HG02759 (cell line): ENCODE measurements around the gene KIF16B.
"Not testable (repeated sequence)": the region's sequence is repeated elsewhere in the genome, so short reads cannot be mapped to it uniquely, and the experiment has no call there.

Experiments used
- ATAC-seq: cut with Tn5 transposase; IDR thresholded peaks from one replicate; pipeline ENCODE4 v1.9.1; 2021; ENCODE audit warnings: mild to moderate bottlenecking, moderate library complexity; ENCODE audit not compliant: unreplicated experiment

The KIF16B gene

DNA sequence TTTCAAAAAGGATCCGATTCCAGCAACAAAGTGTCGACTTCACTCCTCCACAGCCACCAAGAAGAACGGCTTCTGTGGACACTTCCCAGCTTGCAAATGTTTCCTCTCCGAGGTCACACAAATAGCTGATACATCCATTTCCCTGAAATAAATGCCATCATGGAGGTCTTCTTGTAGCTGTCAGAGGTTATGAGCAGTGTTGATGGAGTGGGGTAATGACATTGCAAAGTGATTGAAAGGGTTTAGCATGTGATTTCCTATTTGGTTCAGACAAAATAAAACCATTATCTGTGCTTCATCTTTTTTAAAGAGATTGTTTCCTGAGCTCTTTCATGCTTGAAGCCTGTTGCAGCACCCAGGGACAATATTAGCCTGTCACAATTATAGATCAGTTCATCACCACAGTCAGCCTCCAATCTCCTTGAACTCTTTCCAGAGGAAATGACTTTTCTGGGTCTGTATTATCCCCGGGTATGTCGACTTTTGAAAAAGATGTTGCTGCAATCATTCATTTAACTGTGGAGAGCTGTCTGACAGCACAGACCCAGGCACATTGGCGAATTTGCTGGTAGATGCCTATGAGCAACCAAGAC is 16.9 kb upstream of the KIF16B start:
- no peak for ATAC-seq

- ATAC-seq: no peak
These were observed 16.4 kb upstream of the KIF16B start for GRCh38 chr20:16589623-16590022.

- no peak for ATAC-seq
These were observed 15.0 kb upstream of the KIF16B start for GRCh38 chr20:16588241-16588640.

DNA sequence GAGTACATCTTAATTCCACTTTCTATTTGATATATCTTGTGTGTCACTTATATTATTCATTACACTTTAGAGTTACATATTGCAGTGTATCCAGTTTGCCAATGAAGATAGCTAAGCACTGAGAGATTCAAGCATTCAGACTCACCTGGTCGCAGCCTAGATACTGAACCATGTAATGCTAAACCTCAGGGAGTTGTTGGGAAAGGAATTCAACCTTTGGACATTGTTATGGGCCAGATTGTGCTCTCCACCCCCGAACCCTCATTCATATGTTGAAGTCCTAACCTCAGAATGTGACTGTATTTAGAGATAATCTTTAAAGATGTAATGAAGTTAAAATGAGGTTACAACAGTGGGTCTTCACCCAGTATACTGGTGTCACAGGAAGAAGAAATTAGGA is 13.8 kb upstream of the KIF16B start:
- no peak for ATAC-seq

DNA sequence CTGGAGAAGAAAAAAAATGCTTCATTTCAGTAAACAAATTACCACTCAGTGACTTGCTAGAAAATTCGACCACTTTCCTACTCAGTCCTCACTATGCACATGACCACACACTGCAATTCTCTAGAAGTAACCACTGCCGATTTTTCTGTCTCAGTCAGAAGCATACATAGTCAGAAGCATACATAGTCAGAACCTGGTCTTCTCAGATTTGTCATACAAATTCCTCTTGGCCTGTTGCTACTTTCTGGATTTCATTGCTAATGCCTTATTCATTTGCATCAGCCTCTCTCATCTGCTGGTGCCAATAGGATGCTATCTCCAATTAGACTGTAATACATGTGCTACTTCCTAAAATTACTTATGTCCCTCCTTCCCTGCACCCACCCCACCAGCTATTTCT is 10.2 kb upstream of the KIF16B start:
- ATAC-seq: no peak

DNA sequence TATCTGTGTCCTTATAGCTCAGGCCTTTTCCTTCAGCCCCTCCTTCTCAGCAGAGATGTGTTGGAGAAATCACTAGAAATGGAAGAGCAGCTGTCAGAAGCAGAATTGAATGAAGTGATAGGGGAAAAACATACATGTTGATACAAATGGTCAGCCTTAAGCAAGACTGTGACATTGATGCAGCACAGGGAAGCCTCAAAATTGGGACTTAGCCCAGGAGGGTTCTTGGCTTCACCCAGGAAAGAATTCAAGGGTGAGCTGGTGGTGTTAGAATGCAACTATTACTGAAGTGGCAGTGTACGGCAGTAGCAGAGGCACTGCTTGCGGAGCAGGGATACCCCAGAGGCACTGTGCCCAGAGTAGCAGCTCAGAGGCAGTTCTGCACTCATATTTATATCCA is 8.0 kb upstream of the KIF16B start:
- no peak for ATAC-seq

DNA sequence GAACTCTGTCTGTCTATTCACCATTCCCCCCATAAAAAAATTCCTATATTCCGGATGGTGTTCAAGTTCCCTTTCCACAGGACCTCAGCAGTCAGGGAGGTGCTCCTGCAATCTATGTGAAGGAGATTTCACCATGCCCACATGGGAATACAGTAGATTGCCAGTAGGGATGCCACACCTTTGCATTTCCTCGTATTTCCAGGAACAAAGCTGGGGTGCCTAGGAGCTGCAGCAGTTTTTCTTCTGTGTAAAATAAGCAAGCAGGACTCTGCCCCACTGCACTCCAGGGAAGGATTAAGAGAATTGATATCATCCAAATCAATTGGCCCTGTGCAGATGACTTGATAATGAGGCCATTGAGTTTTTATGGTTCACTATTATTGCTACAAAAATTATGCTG is 7.4 kb upstream of the KIF16B start:
- ATAC-seq: no peak

DNA sequence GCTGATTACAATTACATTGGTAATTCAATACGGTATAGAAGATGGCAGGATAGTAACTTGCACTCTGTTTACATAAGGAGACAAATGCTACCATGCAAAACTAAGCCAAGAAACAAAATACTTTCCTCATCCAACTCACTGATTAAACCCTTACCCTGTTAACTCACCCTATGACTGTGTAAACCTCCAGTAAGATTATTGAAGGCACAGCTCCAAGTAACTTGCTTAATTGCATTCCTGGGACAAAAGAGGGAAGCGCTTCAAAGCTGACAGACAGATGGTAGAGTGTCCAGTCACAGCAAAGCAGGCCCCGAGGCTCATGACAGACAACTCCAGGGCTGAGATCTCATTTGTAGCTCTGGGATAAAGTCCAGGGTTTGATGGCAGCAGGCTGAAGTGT is 6.9 kb upstream of the KIF16B start:
- ATAC-seq: no peak

- no peak for ATAC-seq
These were observed 3.0 kb upstream of the KIF16B start for GRCh38 chr20:16576219-16576618.

- ATAC-seq: no peak
These were observed 2.3 kb upstream of the KIF16B start for GRCh38 chr20:16575390-16576140.

DNA sequence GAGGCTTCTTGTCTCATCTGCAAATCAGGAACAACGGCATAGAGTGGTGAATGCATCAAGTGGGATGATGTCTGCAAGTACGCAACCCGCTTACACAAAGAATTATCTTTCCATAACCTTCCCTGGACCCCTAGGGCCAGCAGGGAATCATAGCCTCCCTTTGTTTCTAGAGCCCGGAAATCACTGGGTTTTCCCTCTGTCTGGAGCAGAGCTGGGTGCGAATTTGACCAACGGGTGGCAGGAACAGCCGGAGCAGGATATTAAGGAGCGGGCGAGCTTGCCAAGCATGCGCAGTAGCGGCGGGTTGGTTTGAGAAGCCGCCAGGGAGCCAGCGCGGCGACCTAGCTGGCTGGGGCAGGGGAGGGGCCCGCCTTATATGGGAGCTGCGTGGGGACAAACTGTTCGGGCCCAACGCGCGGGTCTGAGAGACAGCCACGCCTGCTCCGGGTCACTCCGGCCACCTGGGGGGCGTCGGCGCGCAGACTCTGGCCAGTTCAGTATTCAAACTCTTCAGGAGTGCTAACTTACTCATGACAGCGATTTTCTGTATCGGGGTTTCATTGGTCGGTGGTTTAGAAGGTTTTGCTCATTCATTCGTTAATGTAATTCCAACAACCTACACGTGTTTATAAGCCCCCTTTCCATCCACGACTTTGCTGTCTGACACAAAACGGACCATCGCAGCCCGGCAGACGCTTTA is 1.6 kb upstream of the KIF16B start:
- ATAC-seq: peak; percentile 78

DNA sequence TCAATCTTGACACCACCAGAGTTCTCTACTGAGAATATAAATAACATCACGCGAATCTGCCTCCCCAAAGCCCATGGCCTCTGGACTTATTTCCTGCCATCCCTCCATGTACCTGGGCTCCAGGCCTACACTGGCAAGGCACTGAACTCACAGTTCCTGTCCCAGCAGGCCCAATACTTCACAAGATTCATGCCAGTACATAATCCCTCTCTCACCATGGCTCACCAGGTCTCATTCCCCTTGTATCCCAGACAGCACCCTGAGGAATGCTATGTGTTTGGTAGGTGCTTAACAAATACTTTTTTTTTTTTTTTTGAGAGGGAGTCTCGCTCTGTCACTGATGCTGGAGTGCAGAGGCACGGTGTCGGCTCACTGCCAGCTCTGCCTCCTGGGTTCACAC is 1.9 kb downstream of the KIF16B start:
- no peak for ATAC-seq

DNA sequence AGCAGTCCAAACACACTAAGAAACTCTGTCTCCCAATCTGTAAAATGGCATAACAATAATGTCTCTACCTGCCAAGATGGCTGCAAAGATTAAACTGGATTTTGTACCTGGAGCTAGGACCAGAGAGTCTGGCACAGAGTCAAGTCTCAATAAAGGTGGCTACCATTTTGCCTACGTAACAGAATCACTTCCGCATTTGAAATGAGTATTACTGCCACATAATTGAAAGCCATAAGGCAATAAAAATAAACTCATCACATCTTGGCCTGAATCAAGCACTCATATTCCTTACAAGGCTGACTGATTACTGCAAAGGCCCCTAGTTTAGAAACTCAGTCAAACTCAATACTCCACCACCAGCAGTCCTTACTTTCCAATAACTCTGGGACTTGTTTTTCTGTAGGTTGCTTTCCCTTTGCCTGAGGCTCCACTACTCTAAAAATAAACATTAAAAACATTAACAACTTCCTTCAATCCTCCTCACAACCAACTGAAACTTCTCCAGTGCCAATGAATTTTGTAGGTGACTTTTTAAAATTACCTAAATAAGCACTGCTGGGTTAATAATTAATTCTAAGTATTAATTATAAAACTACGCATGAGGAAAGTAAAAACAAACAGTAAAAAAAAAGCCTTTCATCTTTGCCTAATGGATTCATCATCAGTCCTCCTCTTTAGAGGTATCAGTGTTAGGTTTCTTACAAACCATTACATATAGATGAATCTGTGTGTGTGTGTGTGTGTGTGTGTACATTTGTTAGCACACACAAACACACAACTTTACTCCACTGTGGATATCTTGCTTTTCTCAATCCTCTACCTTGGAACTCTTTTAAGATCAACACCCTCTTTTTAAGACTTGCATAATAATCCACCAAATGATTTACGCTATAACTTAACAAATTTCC is 3.7 kb downstream of the KIF16B start:
- ATAC-seq: no peak

GRCh38 chr20:16566080-16566479 is 7.2 kb downstream of the KIF16B start:
- no peak for ATAC-seq

GRCh38 chr20:16564079-16564478 is 9.2 kb downstream of the KIF16B start:
- ATAC-seq: not testable (repeated sequence)

DNA sequence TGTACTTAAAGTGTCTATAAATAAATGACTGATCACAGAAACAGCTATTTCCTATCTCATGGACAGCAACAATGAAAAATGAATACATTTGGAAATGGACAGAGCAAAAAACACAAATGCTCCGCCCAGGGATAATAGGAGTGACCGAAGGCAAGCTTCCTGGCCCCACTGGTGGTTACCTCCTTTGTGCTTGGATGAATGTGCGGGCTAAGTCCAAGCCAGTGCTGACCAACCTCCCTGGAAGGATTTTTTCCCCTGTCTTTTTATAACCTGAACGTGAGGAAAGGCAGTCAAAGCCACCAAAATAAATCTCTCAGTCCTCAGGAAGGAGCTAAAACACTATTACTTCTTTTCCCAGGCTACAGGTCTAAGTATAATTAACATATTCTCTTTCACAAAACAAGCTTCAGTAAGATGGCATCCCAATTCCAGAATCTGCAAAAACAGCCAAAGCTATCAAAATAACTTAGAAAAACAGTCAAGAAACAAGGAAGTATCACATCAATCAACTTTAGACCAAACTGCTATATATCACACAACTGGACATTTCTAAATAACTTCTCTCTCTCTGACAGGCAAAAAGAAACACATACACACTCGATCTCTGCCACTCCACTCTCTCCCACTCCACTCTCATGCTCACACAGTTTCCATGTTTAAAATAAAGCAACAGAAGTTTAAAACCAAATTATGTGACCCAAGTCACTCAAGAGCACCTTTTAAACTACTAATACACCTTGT is 10.0 kb downstream of the KIF16B start:
- no peak for ATAC-seq

DNA sequence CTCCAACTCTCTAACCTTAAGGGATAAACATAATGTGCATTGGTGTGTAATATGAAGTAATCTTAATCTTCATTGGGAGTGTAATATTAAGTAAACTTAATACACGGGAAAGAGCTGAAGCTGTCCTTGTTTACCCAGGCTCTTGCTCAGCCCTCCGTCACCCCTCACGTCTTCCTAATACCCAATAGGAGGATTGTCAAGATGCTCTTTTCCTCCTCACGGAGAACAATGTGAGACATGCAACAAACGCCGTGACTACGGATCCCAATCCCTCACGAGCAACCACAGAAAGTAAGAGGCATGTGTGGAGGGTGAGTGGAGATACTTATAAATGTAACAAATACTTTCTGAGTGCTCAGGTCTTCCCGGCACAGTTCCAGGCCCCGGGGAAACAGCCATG is 11.0 kb downstream of the KIF16B start:
- ATAC-seq: no peak

DNA sequence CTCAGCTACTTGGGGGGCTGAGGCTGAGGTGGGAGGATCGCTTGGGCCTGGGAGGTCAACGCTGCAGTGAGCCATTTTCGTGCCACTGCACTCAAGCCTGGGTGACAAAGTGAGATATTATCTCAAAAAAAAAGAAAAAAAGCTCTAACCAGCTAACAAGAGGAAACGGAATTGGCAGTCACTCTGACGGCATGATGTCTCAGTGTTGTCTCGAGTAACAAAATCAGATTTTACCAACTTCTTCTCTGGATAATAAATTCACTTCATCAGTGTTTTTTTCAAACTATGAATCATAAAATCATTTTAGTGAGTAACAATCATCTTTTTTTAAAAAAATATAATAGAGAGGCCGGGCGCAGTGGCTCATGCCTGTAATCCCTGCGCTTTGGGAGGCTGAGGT is 12.6 kb downstream of the KIF16B start:
- no peak for ATAC-seq

- no peak for ATAC-seq
These were observed 13.0 kb downstream of the KIF16B start for GRCh38 chr20:16560216-16560615.

DNA sequence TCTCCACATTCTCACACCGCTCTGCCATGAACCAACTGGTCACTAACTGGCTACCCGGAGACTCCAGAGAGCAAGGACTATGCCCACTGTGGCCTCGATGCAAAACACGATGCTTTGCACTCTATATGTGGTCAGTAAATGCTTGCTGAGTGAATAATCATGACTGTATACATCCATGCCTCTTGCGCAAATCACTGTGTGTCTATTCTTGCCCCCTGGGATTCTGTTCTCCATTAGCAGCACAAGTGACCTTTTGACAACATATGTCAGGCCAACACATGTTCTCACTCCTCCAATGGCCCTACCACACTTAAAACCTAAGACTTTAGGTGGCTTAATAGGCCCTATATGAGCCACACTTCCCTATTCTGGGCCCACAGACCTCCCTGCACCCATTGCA is 16.9 kb downstream of the KIF16B start:
- ATAC-seq: no peak

DNA sequence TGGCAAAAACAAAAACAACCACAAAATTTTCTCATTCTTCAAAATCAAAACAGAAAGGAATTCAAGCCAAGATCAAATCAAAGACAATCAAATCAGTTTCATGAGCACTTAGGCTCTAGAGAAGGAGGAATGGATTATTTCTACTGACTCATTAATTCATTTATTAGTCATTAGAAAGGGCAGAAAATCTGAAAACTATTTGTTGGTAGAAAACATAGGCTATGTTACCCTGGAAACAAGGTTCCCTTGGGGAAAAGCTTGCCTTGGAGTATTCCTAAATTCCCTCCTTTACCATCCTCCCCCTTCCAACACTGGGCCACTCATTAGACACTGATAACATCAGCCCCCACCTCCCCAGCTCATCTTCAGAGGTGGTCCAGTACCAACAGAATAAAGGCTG is 17.5 kb downstream of the KIF16B start:
- ATAC-seq: no peak
